Stimulated activated naive B cell treated with anti-CD40 and anti-IgM and Interleukin-4, amounts not matched to agents 10 μg/mL and 1 μg/mL and 100 μg/mL, for 72 hours (primary cell): ENCODE measurements around the gene CEP131.
A peak's percentile ranks its signal among the peaks of the same experiment; 100 is the strongest.

Source experiments
- ATAC-seq, 2 donors: fragments of 150-1000 bp; cut with Tn5 transposase; replicated peaks; 2 replicates each; pipeline ENCODE4 v1.10.0; 2021; ENCODE audit warnings: moderate library complexity in 1 of 2
- DNase-seq: peaks from one replicate; pipeline ENCODE4 v3.0.0; 2021
- H3K27ac Mint-ChIP-seq: one replicate; pipeline ENCODE4 v1.8.0; 2022; ENCODE audit warnings: mild to moderate bottlenecking, mixed read lengths
- H3K27me3 Mint-ChIP-seq, 2 donors: one replicate each; pipeline ENCODE4 v1.8.0; 2022; ENCODE audit warnings: mixed read lengths in 2 of 2
- H3K36me3 Mint-ChIP-seq, 2 donors: one replicate each; pipeline ENCODE4 v1.8.0; 2022; ENCODE audit warnings: mixed read lengths in 2 of 2, mild to moderate bottlenecking in 1 of 2
- H3K4me1 Mint-ChIP-seq, 2 donors: one replicate each; pipeline ENCODE4 v1.8.0; 2022; ENCODE audit warnings: mixed read lengths in 2 of 2, mild to moderate bottlenecking in 1 of 2
- H3K4me3 Mint-ChIP-seq, 2 donors: one replicate each; pipeline ENCODE4 v1.8.0; 2022; ENCODE audit warnings: mild to moderate bottlenecking in 2 of 2, mixed read lengths in 2 of 2, moderate library complexity in 1 of 2
- H3K9me3 Mint-ChIP-seq, 2 donors: one replicate each; pipeline ENCODE4 v1.8.0; 2022; ENCODE audit warnings: mixed read lengths in 2 of 2, mild to moderate bottlenecking in 1 of 2

The CEP131 gene

DNA sequence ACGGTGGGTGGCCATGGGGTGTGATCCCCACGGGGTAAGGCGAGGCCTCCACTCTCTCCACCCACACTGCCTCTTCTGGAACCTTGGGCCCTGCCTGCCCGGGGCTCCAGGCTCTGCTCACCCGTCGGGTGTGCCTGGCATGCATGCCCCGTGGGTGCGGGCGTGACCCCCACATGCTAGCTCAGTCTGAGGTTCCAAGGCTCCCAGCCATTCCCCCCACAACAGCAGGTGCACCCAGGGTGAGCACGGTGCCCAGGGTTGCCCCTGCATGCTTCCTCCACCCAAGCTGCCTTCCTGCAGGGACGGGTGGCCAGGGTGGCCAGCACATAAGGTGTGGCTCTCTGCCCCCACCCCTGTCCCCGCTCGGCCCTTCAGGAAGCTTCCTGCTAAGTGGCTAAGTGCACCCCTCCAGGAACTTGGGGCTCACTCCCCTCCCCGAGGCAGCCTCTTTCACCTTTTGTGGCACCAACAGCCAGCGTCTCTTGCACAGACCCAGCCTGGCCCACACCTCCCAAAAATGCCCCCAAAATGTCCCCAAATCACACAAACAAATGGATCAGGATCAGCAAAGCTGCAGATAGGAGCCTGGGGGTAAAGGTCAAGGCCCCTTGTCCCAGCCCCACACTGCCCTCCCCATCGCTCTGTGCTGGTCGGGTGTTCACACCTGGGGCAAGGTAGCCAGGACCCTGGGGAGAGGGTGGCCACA lies 78.9 kb downstream of the CEP131 start:
- ATAC-seq = no peak
- DNase-seq = no peak
- Mint-ChIP-seq H3K4me3 (no peak overlapping the region), H3K27ac (no peak overlapping the region), H3K9me3 (no peaks in the 10 kb centered on the region), H3K4me1 (peaks cover 0 to 6% of the 10 kb centered on the region in 2 donors), H3K36me3 (no peaks in the 10 kb centered on the region), H3K27me3 (peaks cover 8 to 10% of the 10 kb centered on the region in 2 donors)

DNA sequence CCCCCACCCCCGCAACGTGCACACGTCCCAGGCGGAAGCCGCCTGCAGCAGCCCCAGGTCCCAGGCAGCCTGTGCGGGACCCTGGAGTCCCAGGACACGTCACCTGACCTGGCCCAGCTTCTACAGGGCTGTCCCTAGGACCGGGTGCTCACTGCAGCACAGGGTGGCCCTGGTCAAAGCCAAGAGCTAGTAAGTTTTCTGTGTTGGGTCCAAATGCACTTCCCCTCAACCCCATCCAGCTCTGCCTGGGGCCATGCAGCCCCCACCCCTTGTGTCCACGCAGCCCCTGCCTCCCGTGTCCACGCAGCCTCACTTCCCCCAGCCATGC lies 79.6 kb downstream of the CEP131 start:
- H3K27me3 Mint-ChIP-seq = peaks cover 5 to 8% of the 10 kb centered on the region in 2 donors
- no peak overlapping the region for H3K4me3 Mint-ChIP-seq
- ATAC-seq (peak in 1 of 2 donors; percentile 7), DNase-seq (no peak)
- H3K4me1 Mint-ChIP-seq = peaks cover 2 to 6% of the 10 kb centered on the region in 2 donors
- H3K36me3 Mint-ChIP-seq = no peaks in the 10 kb centered on the region
- H3K9me3 Mint-ChIP-seq = peaks cover 4% of the 10 kb centered on the region in 2 donors
- no peak overlapping the region for H3K27ac Mint-ChIP-seq

DNA sequence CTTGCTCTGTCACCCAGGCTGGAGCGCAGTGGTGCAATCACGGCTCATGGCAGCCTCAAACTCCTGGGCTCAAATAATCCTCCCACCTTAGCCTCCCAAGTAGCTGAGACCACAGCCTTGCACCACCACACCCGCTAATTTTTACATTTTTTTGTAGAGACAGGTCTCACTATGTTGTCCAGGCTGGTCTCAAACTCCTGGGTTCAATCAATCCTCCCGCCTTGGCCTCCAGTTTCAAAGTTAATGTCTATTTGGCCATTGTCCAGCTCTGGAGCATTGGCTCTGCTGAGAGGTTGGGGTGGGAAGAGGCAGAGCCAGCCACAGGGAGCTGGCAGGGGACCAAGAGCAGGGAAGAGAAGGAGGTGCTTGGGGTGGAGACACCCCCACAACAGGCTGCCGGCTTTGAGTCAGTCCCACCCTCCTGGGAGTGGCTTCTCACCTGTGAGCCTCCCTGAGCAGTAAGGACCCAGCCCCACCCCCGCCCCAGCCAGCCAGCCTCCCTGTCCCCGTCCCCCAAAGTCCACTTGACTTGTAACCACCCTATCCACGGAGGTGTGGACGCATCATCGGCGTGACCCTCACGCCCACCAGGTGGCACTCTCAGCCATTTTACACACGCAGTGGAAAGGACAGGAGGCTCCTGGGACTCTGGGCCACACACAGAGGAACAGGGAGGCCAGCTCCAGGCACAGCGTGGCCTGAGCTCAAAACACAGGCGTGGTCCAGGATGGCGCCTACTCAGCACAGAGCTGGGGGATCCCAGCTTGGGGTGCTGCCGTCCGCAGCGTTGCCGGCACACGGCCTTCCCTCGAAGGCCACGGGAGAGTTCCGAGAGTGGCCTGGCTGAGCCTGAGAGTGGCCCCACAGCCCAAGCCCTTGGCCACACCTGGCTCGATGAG lies 80.2 kb downstream of the CEP131 start:
- no peaks in the 10 kb centered on the region for H3K36me3 Mint-ChIP-seq
- H3K27me3 Mint-ChIP-seq = peaks cover 5 to 8% of the 10 kb centered on the region in 2 donors
- DNase-seq (peak; percentile 42), ATAC-seq (peak; percentile 97 to 98)
- H3K27ac Mint-ChIP-seq = no peak overlapping the region
- no peak overlapping the region for H3K4me3 Mint-ChIP-seq
- peaks cover 4 to 7% of the 10 kb centered on the region in 2 donors for H3K9me3 Mint-ChIP-seq
- H3K4me1 Mint-ChIP-seq = peaks cover 2 to 6% of the 10 kb centered on the region in 2 donors

DNA sequence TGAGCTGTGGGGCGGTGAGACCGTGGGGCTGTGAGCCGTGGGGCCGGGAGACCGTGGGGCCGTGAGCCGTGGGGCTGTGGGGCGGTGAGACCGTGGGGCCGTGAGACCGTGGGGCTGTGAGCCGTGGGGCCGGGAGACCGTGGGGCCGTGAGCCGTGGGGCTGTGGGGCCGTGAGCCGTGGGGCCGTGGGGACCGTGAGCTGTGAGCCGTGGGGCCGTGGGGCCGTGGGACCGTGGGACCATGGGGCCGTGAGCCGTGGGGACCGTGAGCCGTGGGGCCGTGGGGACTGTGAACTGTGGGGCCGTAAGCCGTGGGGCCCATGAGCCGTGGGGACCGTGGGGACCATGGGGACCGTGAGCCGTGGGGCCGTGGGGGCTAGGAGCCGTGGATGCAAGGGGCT lies 82.1 kb downstream of the CEP131 start:
- DNase-seq = no peak
- H3K9me3 Mint-ChIP-seq = peaks cover 4 to 7% of the 10 kb centered on the region in 2 donors
- no peak overlapping the region for H3K4me3 Mint-ChIP-seq
- no peaks in the 10 kb centered on the region for H3K36me3 Mint-ChIP-seq
- H3K27ac Mint-ChIP-seq = no peak overlapping the region
- H3K4me1 Mint-ChIP-seq = peaks cover 2 to 6% of the 10 kb centered on the region in 2 donors
- peaks cover 5 to 8% of the 10 kb centered on the region in 2 donors for H3K27me3 Mint-ChIP-seq
- ATAC-seq = no peak

DNA sequence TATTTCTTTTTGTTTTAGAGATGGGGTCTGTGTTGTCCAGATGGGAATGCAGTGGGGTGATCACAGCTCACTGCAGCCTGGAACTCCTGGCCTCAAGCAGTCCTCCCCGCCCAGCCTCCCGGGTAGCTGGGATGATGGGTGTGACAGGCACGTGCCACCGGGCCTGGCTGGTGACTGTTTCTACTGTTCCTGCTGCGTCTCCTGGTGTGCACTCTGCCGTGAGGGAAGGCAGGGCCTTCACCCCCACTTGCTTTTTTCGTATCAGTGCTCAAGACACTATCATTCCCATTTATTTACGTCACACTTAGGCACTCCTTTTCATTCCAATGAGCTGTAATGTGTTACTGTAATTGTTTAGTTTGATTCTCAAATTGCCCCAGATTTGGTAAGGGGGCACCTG lies 82.7 kb downstream of the CEP131 start:
- ATAC-seq (no peak), DNase-seq (no peak)
- Mint-ChIP-seq H3K4me1 (peaks cover 2 to 6% of the 10 kb centered on the region in 2 donors), H3K4me3 (no peak overlapping the region), H3K36me3 (no peaks in the 10 kb centered on the region), H3K27me3 (peaks cover 5 to 8% of the 10 kb centered on the region in 2 donors), H3K9me3 (peaks cover 4 to 7% of the 10 kb centered on the region in 2 donors), H3K27ac (no peak overlapping the region)
